ENCODE measurements around the gene MTHFSD.

Gene MTHFSD

DNA sequence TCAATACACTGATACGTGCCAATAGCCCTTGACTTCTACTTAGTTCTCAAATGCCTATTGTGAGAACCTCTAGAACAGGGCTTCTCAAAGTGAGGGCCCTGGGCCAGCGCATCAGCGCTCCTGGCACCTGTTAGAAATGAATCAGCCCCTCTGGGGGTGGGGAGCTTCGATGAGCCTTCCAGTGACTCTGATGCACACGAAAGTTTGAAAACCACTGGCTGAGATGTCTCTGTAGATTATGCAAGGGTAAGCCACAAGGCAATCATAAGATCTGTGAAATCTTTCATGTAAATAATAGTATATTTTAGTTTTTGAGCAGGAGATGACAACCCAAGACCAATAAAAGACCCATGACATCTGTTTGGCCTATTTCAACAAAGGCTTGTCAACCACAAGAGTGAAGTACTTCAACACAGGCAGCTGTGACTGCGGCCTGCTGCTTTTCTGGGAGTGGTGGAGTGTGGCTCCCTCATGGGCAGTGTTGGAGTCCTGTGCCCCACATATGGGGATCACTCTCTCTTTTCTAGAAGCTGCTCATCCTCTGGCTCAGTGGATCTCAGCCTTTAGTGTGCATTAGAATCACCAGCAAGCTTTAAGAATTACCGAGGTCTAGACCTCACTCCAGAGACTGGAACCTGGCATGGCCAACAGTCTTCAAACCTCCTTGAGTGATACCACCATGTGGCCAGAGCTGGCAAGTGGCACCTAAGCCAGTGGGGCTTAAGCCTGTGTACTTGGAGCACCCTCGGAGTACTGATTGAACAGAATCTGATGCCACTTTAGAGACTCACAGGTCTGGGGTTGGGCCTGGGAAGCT, 5.8 kb downstream of the MTHFSD start:
- no peak for DNase-seq (ENCODE audit: low read depth)

GRCh38 chr16:86547286-86547685, 7.7 kb downstream of the MTHFSD start:
- no peak for DNase-seq (ENCODE audit: low read depth)

GRCh38 chr16:86546638-86547013, 8.4 kb downstream of the MTHFSD start:
- DNase-seq (ENCODE audit: low read depth): no peak

- DNase-seq (ENCODE audit: low read depth): no peak
These were observed 8.9 kb downstream of the MTHFSD start for GRCh38 chr16:86545954-86546637.

GRCh38 chr16:86545481-86545880, 9.6 kb downstream of the MTHFSD start:
- DNase-seq (ENCODE audit: low read depth): no peak

- no peak for DNase-seq (ENCODE audit: low read depth)
These were observed 12.0 kb downstream of the MTHFSD start for GRCh38 chr16:86542756-86543750.

GRCh38 chr16:86541560-86541959, 13.5 kb downstream of the MTHFSD start:
- no peak for DNase-seq (ENCODE audit: low read depth)

GRCh38 chr16:86540894-86541293, 14.1 kb downstream of the MTHFSD start:
- DNase-seq (ENCODE audit: low read depth): no peak

- DNase-seq (ENCODE audit: low read depth): no peak
These were observed 16.7 kb downstream of the MTHFSD start for GRCh38 chr16:86538196-86538780.

GRCh38 chr16:86537486-86537885, 17.5 kb downstream of the MTHFSD start:
- no peak for DNase-seq (ENCODE audit: low read depth)

- no peak for DNase-seq (ENCODE audit: low read depth)
These were observed 18.4 kb downstream of the MTHFSD start for GRCh38 chr16:86536621-86537020.

DNA sequence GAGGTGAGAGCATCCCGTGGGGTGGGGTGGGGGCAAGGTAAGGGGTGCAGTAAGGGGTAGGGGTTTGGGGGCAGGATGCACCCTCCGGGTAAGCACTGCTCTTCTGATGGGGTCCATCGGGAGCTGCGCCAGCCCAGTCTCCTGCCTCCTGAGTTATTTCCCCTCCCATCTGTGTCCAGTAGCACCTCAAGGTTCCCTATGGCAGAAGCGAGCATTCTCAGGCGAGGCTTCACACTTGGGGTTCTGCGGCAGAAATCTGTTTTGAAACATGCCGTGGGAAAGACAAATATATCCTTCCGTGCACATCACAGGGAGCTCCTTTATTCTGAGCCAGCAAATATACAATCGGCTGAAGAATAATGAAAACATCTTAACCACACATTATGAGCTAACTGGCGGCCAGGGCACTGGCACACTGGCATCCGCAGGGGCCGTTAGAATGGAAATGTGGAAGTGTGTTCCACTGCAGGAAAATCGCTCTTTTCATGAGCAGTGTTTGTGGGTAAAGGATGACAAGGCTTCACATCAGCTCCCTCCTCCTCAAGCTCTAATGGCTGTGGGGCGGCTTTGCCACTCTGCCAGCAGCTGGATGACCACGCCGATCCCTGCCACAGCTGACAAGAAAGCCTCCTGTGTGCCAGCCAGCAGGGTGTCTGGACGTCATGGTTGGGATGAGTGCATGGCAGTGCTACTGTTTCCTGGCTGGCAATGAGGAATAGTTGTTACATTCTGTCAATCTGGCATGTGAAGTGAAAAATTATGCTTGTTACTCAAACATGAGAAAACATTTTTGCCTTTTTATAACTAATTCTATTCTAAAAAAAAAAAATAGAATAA, 20.0 kb downstream of the MTHFSD start:
- no peak for DNase-seq (ENCODE audit: low read depth)

GRCh38 chr16:86533767-86534351, 21.2 kb downstream of the MTHFSD start:
- no peak for DNase-seq (ENCODE audit: low read depth)

DNA sequence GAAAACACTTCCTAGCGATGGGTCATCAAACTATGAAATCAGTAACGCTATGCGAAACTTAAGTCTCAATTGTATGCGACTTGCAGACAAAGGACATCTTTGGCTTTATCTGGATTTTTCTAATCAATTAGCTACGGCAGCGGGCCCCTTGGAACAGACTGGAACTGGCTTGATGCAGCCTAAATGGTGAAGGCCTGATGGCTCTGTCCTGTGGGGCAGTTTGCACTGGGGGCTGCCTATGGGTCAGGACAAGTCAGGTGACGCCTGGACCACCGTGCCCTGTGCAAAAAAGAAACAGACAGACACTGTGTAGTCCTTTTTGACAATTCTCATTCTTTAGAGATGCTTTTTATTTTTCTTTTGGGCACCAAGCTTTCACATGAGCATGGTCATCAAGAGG, 22.0 kb downstream of the MTHFSD start:
- DNase-seq (ENCODE audit: low read depth): no peak

- no peak for DNase-seq (ENCODE audit: low read depth)
These were observed 22.6 kb downstream of the MTHFSD start for GRCh38 chr16:86532526-86532815.

DNA sequence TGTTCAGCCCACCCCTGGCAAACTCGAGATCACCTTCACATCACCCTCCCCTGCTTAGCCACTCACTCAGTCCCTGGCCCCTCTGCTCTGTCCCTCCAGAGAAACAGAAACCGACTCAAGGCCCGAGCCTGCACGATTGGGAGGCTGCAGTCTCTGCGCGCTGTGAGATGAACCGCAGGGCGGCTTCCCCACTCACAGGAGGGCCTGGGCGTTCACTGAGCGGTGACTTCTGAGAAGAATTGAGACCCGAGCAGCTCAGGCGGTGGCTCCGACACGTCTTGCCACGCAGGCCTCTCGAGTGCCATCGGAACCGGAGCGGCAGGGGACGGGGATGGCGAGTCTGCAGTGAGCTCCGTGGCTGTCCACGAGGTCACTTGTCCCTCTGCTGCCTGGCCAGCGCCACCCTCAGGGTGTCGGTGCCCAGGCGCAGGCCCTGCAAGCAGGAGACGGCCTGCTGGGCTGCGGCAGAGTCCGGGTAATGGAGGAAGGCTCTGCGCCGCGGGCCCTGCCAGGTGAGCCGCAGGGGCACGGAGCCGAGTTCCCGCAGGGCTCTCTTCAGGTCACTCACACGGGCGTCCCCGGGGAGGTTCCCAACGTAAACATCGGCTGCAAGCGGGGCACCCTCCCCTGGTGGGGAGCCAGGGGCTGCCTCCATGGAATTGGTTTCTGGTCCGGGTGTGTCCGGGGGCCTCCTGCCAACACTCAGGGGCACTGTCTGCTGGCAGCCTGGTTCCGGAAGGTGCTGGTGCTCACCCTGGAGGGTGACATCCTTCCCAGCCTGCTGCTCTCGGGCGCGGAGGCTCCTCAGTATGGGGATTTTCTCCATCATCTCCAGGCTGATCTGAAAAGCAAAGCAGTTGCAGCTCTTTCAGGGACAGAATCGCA, 23.2 kb downstream of the MTHFSD start:
- DNase-seq (ENCODE audit: low read depth): no peak

GRCh38 chr16:86531191-86531545, 23.9 kb downstream of the MTHFSD start:
- DNase-seq (ENCODE audit: low read depth): no peak

DNA sequence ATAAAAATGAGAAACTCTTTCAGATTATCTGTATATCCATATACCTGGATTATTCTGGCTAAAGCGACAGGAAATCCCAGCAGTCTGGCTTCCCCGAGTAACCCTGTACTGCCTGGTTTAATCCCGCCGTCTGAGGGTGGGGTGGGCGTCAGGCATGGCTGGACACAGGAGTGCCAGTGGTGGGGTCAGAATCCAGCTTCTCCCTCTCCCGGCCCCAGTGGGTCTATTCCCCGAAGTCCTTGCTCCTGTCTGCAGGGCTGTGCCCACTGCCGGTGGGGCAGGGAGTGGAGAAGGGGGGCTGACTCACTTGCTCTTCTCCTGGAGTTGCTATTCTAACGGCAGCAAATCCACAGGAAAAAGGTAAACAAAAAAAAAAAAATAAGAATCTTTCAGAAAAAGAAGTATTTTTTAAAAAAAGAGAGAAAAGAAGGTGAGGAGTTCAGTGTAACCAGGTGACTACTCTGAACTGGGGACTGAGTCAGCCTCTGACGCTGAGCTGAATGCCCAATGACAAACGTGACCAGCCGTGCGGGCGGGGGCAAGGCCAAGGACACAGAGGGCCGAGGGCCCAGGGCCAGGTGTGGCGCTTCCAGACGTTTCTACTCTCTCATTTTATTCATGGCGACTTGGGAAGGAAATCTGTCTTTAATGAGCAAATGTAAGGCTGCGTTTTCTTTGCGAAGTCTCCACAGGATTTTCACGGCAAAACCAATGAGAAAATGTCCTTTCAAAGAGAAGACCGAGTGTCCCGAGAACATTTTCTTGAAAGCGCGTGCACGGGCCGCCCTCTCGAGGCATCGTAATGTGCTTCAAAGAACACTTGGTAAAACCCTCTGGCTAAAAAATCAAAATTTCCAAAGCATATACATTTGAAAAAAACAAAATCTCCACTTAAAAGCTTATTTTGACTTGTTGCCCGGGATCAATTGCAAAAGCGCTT, 24.5 kb downstream of the MTHFSD start:
- no peak for DNase-seq (ENCODE audit: low read depth)

DNA sequence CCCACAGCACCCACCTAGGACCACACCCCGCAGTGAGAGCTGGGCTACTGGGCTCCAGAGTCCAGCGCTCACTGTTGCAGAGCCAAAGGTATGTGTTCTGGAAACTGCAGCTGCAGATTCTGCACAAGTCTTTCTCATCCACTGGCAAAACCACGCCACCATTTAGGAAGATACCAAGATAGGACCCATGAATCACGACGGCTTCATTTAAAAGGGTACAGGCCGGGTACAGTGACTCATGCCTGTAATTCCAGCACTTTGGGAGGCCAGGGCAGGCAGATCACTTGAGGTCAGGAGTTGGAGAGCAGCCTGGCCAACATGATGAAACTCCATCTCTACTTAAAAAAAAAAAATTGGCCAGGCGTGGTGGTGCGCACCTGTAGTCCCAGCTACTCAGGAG, 25.9 kb downstream of the MTHFSD start:
- no peak for DNase-seq (ENCODE audit: low read depth)
